GM12878 (cell line): ENCODE data around the gene MAPK8IP3. TPM values are rescaled to one million over a fixed set of nuclear protein-coding genes. Genes with fewer than 3 reads are reported as not detected.

Experiments used
- ATAC-seq: fragments of 200-7000 bp; cut with Tn5 transposase; 3 replicates; pipeline ENCODE4 v1.9.1; 2020; ENCODE audit warnings: mild to moderate bottlenecking, moderate library complexity
- BruUV-seq: library from RNA; stranded (reverse); fragments of 400-500 nt; replicated peaks from 2 replicates; lab custom pipeline; 2021; lab: Mats Ljungman, UMichigan
- CTCF ChIA-PET: fragments of 300-600 bp; sonication (Branson Sonifier 250); formaldehyde crosslinking; extraction: SDS; loops from one replicate; lab custom pipeline; 2021; ENCODE audit warnings: inconsistent platforms; lab: Yijun Ruan, JAX
- POLR2A ChIA-PET: fragments of 350-600 bp; formaldehyde crosslinking; extraction: SDS; loops from one replicate; lab custom pipeline; 2021; ENCODE audit warnings: inconsistent platforms; lab: Charles Lee
- RAD21 ChIA-PET: fragments of 300-600 bp; sonication (Branson Sonifier 250); formaldehyde crosslinking; loops from one replicate; lab custom pipeline; 2023; ENCODE audit warnings: antibody characterized with exemption; ENCODE audit not compliant: unreplicated experiment; lab: Charles Lee
- SMC1A ChIA-PET: fragments of 300-600 bp; sonication (Branson Sonifier 250); formaldehyde crosslinking; loops from one replicate; lab custom pipeline; 2023; ENCODE audit not compliant: unreplicated experiment, uncharacterized antibody; lab: Charles Lee
- DNase-seq: peaks from one replicate; pipeline ENCODE4 v3.0.0-alpha.2; 2011; ENCODE audit warnings: low read depth, low spot score
- FAIRE-seq: peaks from 3 replicates; lab custom pipeline; 2011; peaks lifted over from hg19 to GRCh38; lab: Jason Lieb, UNC
- H2AFZ ChIP-seq: 2 replicates; pipeline ENCODE4 v1.6.0; 2011; ENCODE audit warnings: low read depth, low read length, control low read depth; ENCODE audit not compliant: control insufficient read depth
- H3K27ac ChIP-seq: 2 replicates; pipeline ENCODE4 v1.5.1; 2011; ENCODE audit warnings: control low read depth; ENCODE audit not compliant: control insufficient read depth, insufficient read depth
- H3K27me3 ChIP-seq, 2 experiments: replicated peaks in 1 of 2; 2 replicates each; pipeline versions ENCODE4 v1.6.0 to v1.6.1; 2011; ENCODE audit warnings: low read length in 1 of 2; ENCODE audit not compliant: control insufficient read depth in 2 of 2, insufficient read depth in 2 of 2
- H3K36me3 ChIP-seq, 2 experiments: 2 replicates each; pipeline ENCODE4 v1.5.1; 2011; ENCODE audit warnings: low read length in 1 of 2; ENCODE audit not compliant: control insufficient read depth in 2 of 2, insufficient read depth in 2 of 2
- H3K4me1 ChIP-seq: 2 replicates; pipeline ENCODE4 v1.6.1; 2011; ENCODE audit warnings: mild to moderate bottlenecking, low read length, moderate library complexity, mixed read lengths; ENCODE audit not compliant: control insufficient read depth, insufficient read depth
- H3K4me2 ChIP-seq: 2 replicates; pipeline ENCODE4 v1.6.0; 2011; ENCODE audit warnings: control low read depth; ENCODE audit not compliant: control insufficient read depth, insufficient read depth
- H3K4me3 ChIP-seq: fragments of 200-600 bp; sonication (generic); 2 replicates; pipeline ENCODE4 v1.5.1; 2016
- H3K79me2 ChIP-seq: 2 replicates; pipeline ENCODE4 v1.6.0; 2011; ENCODE audit warnings: low read length; ENCODE audit not compliant: control insufficient read depth, insufficient read depth
- H3K9ac ChIP-seq: 2 replicates; pipeline ENCODE4 v1.8.0; 2011; ENCODE audit warnings: low read length, control low read depth, mixed read lengths; ENCODE audit not compliant: control insufficient read depth, insufficient read depth
- H3K9me3 ChIP-seq: replicated peaks from 3 replicates; pipeline ENCODE4 v1.5.1; 2011; ENCODE audit warnings: mild to moderate bottlenecking, low read length; ENCODE audit not compliant: control insufficient read depth, insufficient read depth
- H4K20me1 ChIP-seq: 2 replicates; pipeline ENCODE4 v1.6.0; 2011; ENCODE audit not compliant: control insufficient read depth, insufficient read depth
- CBFB ChIP-seq: IDR thresholded peaks from 2 replicates; pipeline ENCODE4 v1.6.1; 2016; ENCODE audit warnings: antibody characterized with exemption, low read depth
- HDAC6 ChIP-seq: fragments of 200-600 bp; sonication (generic); IDR thresholded peaks from one replicate; pipeline ENCODE4 v1.8.0; 2017; ENCODE audit warnings: antibody characterized with exemption; ENCODE audit not compliant: unreplicated experiment
- HDGF ChIP-seq: fragments of 450-650 bp; IDR thresholded peaks from 2 replicates; pipeline ENCODE4 v1.6.1; 2016; ENCODE audit warnings: antibody characterized with exemption
- NFIC ChIP-seq: IDR thresholded peaks from 2 replicates; pipeline ENCODE4 v1.6.1; 2012; ENCODE audit warnings: low read depth, mild to moderate bottlenecking, inconsistent platforms, low read length, moderate library complexity
- NKRF ChIP-seq: fragments of 450-650 bp; conservative IDR thresholded peaks from 2 replicates; pipeline ENCODE4 v1.6.1; 2017; ENCODE audit warnings: mild to moderate bottlenecking, moderate library complexity
- RELB ChIP-seq: fragments of 450-650 bp; IDR thresholded peaks from 2 replicates; pipeline ENCODE4 v1.6.1; 2017; ENCODE audit warnings: low read depth, mild to moderate bottlenecking, moderate library complexity
- SIN3A ChIP-seq: IDR thresholded peaks from 2 replicates; pipeline ENCODE4 v1.6.1; 2012; ENCODE audit warnings: low read depth, low read length, improper control_type of control experiment
- TAF1 ChIP-seq: IDR thresholded peaks from 2 replicates; pipeline ENCODE4 v1.6.1; 2011; ENCODE audit warnings: mild to moderate bottlenecking, low read depth, low read length, borderline replicate concordance
- WGBS: methylation state at CpG from one replicate; pipeline ENCODE4 v1.1.6; 2016; ENCODE audit warnings: low lambda C conversion rate; ENCODE audit not compliant: insufficient replicate concordance, insufficient coverage; ENCODE audit errors: missing lambda C conversion rate; 5-methylcytosine and 5-hydroxymethylcytosine counted together
- in situ Hi-C: fragments of 300-500 bp; cut with MboI; formaldehyde crosslinking; loops from 9 replicates; pipeline ENCODE4 v1.14.3; 2018; ENCODE audit warnings: mixed read lengths
- intact Hi-C: fragments of 100-400 bp; cut with micrococcal nuclease; formaldehyde crosslinking; loops from one replicate; pipeline ENCODE4 v1.14.2; 2022; ENCODE audit not compliant: unreplicated experiment
- polyA plus RNA-seq, 11 experiments: library from polyadenylated mRNA; depleted of rRNA in 4 of 11; unstranded in 6 of 11; stranded (reverse) in 5 of 11; fragments of >200 nt; fragmentation: Nextera tagmentation in 4 of 11; fragmentation: Illumina TruSeq in 1 of 11; extraction: Ambion mirVana in 4 of 11; extraction: Trizol in 1 of 11; gene quantifications; 1 replicate in 1 of 11; 2 replicates in 10 of 11; pipeline versions ENCODE4 v1.2.1 to v1.2.3, GENCODE V29; 2011 to 2016; ENCODE audit warnings: inconsistent platforms in 2 of 11, missing spikeins in 2 of 11, low read depth in 1 of 11
- total RNA-seq, 4 experiments: library from RNA; depleted of rRNA in 3 of 4; stranded (reverse); fragments of >200 nt in 3 of 4; fragmentation: Illumina TruSeq in 1 of 4; extraction: Trizol in 1 of 4; gene quantifications; 2 replicates each; pipeline versions ENCODE4 v1.2.1 to v1.2.3, GENCODE V29; 2013 to 2021
- TF ChIP-seq, protein P1 (sequence below): fragments of 450-650 bp; formaldehyde crosslinking; IDR thresholded peaks from 2 replicates; pipeline ENCODE4 v1.5.0; 2022; ENCODE audit warnings: mild to moderate bottlenecking, missing genetic modification characterization

MAPK8IP3 gene
- total and polyA plus RNA-seq, 10 of the 15 experiments (the other 5 are each of a cell fraction or from before 2014, with no cell fraction given): 0.06 to 67.9 (median 18.2) TPM

DNA sequence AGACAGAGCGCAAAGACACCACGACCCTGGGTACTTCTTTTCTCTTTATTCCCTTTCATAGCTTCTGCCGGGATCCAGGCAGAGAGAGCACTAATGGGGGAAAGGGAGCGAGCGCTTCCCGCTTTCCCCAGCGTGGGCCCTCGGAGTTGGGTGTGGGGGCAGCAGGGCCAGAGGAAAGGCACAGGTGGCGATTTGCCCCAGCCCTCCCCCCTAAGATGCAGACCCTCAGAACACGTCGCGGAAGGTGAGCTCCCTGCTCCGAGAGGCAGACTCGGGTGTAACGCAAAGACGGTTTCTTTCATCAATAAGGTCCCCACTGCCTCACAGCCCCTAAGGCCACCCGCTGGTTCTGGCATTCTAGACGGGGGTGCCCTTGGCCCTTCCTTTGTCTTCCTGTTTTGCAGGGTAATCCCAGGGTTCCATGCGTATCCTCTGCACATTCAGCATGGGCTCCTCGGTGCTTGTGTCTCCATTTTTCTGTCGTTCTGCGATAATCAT, 65.9 kb downstream of the MAPK8IP3 start:
- peak overlapping the region; percentile 100 for H3K4me3 ChIP-seq
- intact Hi-C loops (loop anchor here (5.0 kb wide), 1 partner anchor 65 kb away; the partner anchor contains the start of gene MAPK8IP3), in situ Hi-C loops (loop anchor here (5.0 kb wide), 1 partner anchor 60 kb away; no protein-coding TSS in a partner anchor)
- ChIA-PET SMC1A (interaction anchor here (1.2 kb wide), 1 partner anchor 10 kb away, joined by 4 read pairs; the partner anchor contains the start of genes NUBP2 and SPSB3), POLR2A (interaction anchor here (0.6 to 5.8 kb wide), 3 partner anchors 10 to 1136 kb away, joined by 3 to 39 read pairs (median 4); partner anchors contain the start of genes METTL26, NUBP2 and SPSB3), CTCF (interaction anchor here (0.8 to 1.9 kb wide), 3 partner anchors 9 to 66 kb away, joined by 3 to 12 read pairs (median 4); partner anchors contain the start of genes MAPK8IP3, NUBP2 and SPSB3), RAD21 (interaction anchor here (1.2 to 3.1 kb wide), 2 partner anchors 11 to 94 kb away, joined by 3 to 22 read pairs; partner anchors contain the start of genes JPT2, NUBP2 and SPSB3)
- peak overlapping the region; percentile 78 for H3K9ac ChIP-seq
- H3K9me3 ChIP-seq: no peaks in the 10 kb centered on the region
- peaks cover 0 to 20% of the 10 kb centered on the region in 2 experiments; a peak in 3 of 4 replicates for H3K36me3 ChIP-seq
- ATAC-seq (no peak), FAIRE-seq (no peak), DNase-seq (no peak)
- H3K27me3 ChIP-seq: no peaks in the 10 kb centered on the region
- peaks cover 15% of the 10 kb centered on the region for H3K4me1 ChIP-seq
- H3K79me2 ChIP-seq: peaks cover 43% of the 10 kb centered on the region
- WGBS: under 1% methylated on average over 22 of the region's 22 CpGs
- peak overlapping the region; percentile 48 for H3K4me2 ChIP-seq
- BruUV-seq: TSS peak; percentile 89
- no peak for TF ChIP-seq NFIC
- TF ChIP-seq HDGF: no peak
- no peak for TF ChIP-seq HDAC6
- TF ChIP-seq RELB: peak; percentile 28; the same call in 1 of the 2 replicates
- no peak for TF ChIP-seq TAF1
- 0 out of 2 replicates have a peak, but pooled peaks have one; percentile 6 for TF ChIP-seq NKRF
- TF ChIP-seq, protein P1, sequence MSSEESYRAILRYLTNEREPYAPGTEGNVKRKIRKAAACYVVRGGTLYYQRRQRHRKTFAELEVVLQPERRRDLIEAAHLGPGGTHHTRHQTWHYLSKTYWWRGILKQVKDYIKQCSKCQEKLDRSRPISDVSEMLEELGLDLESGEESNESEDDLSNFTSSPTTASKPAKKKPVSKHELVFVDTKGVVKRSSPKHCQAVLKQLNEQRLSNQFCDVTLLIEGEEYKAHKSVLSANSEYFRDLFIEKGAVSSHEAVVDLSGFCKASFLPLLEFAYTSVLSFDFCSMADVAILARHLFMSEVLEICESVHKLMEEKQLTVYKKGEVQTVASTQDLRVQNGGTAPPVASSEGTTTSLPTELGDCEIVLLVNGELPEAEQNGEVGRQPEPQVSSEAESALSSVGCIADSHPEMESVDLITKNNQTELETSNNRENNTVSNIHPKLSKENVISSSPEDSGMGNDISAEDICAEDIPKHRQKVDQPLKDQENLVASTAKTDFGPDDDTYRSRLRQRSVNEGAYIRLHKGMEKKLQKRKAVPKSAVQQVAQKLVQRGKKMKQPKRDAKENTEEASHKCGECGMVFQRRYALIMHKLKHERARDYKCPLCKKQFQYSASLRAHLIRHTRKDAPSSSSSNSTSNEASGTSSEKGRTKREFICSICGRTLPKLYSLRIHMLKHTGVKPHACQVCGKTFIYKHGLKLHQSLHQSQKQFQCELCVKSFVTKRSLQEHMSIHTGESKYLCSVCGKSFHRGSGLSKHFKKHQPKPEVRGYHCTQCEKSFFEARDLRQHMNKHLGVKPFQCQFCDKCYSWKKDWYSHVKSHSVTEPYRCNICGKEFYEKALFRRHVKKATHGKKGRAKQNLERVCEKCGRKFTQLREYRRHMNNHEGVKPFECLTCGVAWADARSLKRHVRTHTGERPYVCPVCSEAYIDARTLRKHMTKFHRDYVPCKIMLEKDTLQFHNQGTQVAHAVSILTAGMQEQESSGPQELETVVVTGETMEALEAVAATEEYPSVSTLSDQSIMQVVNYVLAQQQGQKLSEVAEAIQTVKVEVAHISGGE: no peak
- TF ChIP-seq SIN3A: 0 out of 2 replicates have a peak, but pooled peaks have one; percentile 46
- no peak for TF ChIP-seq CBFB
- peak overlapping the region; percentile 89 for H3K27ac ChIP-seq
- H2AFZ ChIP-seq: no peak overlapping the region
- no peaks in the 10 kb centered on the region for H4K20me1 ChIP-seq
